HepG2 (cell line): ENCODE data around the gene MGAT5. TPM values are rescaled to one million over a fixed set of nuclear protein-coding genes. Genes with fewer than 3 reads are reported as not detected.

Source experiments
- ATAC-seq: fragments of 200-7000 bp; cut with Tn5 transposase; 3 replicates; pipeline ENCODE4 v1.9.1; 2020; ENCODE audit warnings: mild to moderate bottlenecking, moderate library complexity
- BruUV-seq: library from RNA; stranded (reverse); fragments of 400-500 nt; replicated peaks from 2 replicates; lab custom pipeline; 2021; lab: Mats Ljungman, UMichigan
- CTCF ChIA-PET: fragments of 300-600 bp; formaldehyde crosslinking; extraction: SDS; loops from one replicate; lab custom pipeline; 2021; ENCODE audit warnings: low total read pairs, inconsistent platforms, low intra/inter-chr PET ratio; lab: Yijun Ruan, JAX
- POLR2A ChIA-PET: fragments of 350-600 bp; sonication (Branson Sonifier 250); formaldehyde crosslinking; loops from one replicate; lab custom pipeline; 2020; ENCODE audit warnings: antibody characterized with exemption, inconsistent platforms; lab: Yijun Ruan, JAX
- DNase-seq: peaks from one replicate; pipeline ENCODE4 v3.0.0-alpha.2; 2015; ENCODE audit warnings: low spot score
- FAIRE-seq: peaks from 3 replicates; lab custom pipeline; 2011; peaks lifted over from hg19 to GRCh38; lab: Jason Lieb, UNC
- H2AFZ ChIP-seq: one replicate; pipeline ENCODE4 v1.6.1; 2011; ENCODE audit warnings: low read length, inconsistent platforms
- H3K27ac ChIP-seq: fragments of 300-600 bp; 3 replicates; pipeline ENCODE4 v1.8.0; 2011; ENCODE audit warnings: mixed run types, mild to moderate bottlenecking, mixed read lengths, low read length, inconsistent platforms; ENCODE audit not compliant: insufficient read depth; ENCODE audit errors: extremely low read length
- H3K27me3 ChIP-seq, 2 experiments: fragments of 200-600 bp in 1 of 2; 2 replicates in 1 of 2; 3 replicates in 1 of 2; pipeline versions ENCODE4 v1.6.0 to v1.8.0; 2011; ENCODE audit warnings: low read length in 2 of 2, mild to moderate bottlenecking in 2 of 2, moderate library complexity in 2 of 2, inconsistent platforms in 1 of 2; ENCODE audit not compliant: insufficient read depth in 2 of 2, control insufficient read depth in 1 of 2
- H3K36me3 ChIP-seq, 2 experiments: fragments of 200-600 bp in 1 of 2; replicated peaks in 1 of 2; 2 replicates in 1 of 2; 3 replicates in 1 of 2; pipeline versions ENCODE4 v1.5.1 to v1.8.0; 2011; ENCODE audit warnings: low read length in 2 of 2, inconsistent platforms in 1 of 2; ENCODE audit not compliant: insufficient read depth in 2 of 2, control insufficient read depth in 1 of 2
- H3K4me1 ChIP-seq: 2 replicates; pipeline ENCODE4 v1.5.1; 2012; ENCODE audit warnings: low read length, inconsistent platforms; ENCODE audit not compliant: insufficient read depth
- H3K4me2 ChIP-seq: 2 replicates; pipeline ENCODE4 v1.6.0; 2011; ENCODE audit warnings: low read depth, low read length, inconsistent platforms
- H3K4me3 ChIP-seq, 3 experiments: fragments of 200-600 bp in 1 of 3; sonication (generic), shearing (Covaris generic) in 1 of 3; replicated peaks in 1 of 3; 2 replicates each; pipeline ENCODE4 v1.5.1; 2011 to 2016; ENCODE audit warnings: low read length in 3 of 3, inconsistent platforms in 2 of 3, low read depth in 2 of 3, mild to moderate bottlenecking in 2 of 3, control low read depth in 1 of 3, mixed read lengths in 1 of 3; ENCODE audit not compliant: insufficient read depth in 1 of 3
- H3K79me2 ChIP-seq: one replicate; pipeline ENCODE4 v1.6.1; 2011; ENCODE audit warnings: low read length, inconsistent platforms; ENCODE audit not compliant: insufficient read depth
- H3K9ac ChIP-seq: 2 replicates; pipeline ENCODE4 v1.6.0; 2011; ENCODE audit warnings: mild to moderate bottlenecking, low read depth, low read length, inconsistent platforms; ENCODE audit not compliant: insufficient read depth
- H3K9me3 ChIP-seq: 2 replicates; pipeline ENCODE4 v1.5.1; 2012; ENCODE audit warnings: mild to moderate bottlenecking, low read length
- H4K20me1 ChIP-seq: 2 replicates; pipeline ENCODE4 v1.6.0; 2011; ENCODE audit warnings: inconsistent platforms, mild to moderate bottlenecking, low read length, moderate library complexity; ENCODE audit not compliant: insufficient read depth
- ASH2L ChIP-seq: fragments of 300-600, 200-600 bp; sonication (generic); IDR thresholded peaks from 2 replicates; pipeline ENCODE4 v1.7.0; 2017; ENCODE audit warnings: low read depth, mild to moderate bottlenecking, moderate library complexity, mixed read lengths, low read length; ENCODE audit not compliant: insufficient read length
- CENPT ChIP-seq: sonication (generic); formaldehyde crosslinking; IDR thresholded peaks from 2 replicates; pipeline ENCODE4 v1.8.0; 2022; ENCODE audit warnings: low read depth, mild to moderate bottlenecking, moderate library complexity, missing genetic modification reagents
- ESRRA ChIP-seq: sonication (generic); formaldehyde crosslinking; IDR thresholded peaks from 2 replicates; pipeline ENCODE4 v1.5.1; 2020; ENCODE audit warnings: mild to moderate bottlenecking, low read depth, missing genetic modification reagents
- NR3C1 ChIP-seq: sonication (generic); formaldehyde crosslinking; IDR thresholded peaks from 2 replicates; pipeline ENCODE4 v1.4.0; 2020; ENCODE audit warnings: missing genetic modification reagents
- SAP130 ChIP-seq: IDR thresholded peaks from 2 replicates; pipeline ENCODE4 v1.6.1; 2016; ENCODE audit warnings: low read depth
- SIX4 ChIP-seq: sonication (generic); formaldehyde crosslinking; IDR thresholded peaks from 2 replicates; pipeline ENCODE4 v1.4.0; 2020; ENCODE audit warnings: missing genetic modification reagents
- SSRP1 ChIP-seq: IDR thresholded peaks from 2 replicates; pipeline ENCODE4 v1.6.1; 2016; ENCODE audit warnings: control low read depth
- ZNF263 ChIP-seq: sonication (generic); formaldehyde crosslinking; IDR thresholded peaks from 2 replicates; pipeline ENCODE4 v1.4.0; 2020; ENCODE audit warnings: missing genetic modification reagents
- ZNF337 ChIP-seq: sonication (generic); formaldehyde crosslinking; IDR thresholded peaks from 2 replicates; pipeline ENCODE4 v1.5.1; 2020; ENCODE audit warnings: missing genetic modification reagents, low read depth, mild to moderate bottlenecking, borderline replicate concordance
- ZNF460 ChIP-seq: sonication (generic); formaldehyde crosslinking; IDR thresholded peaks from 2 replicates; pipeline ENCODE4 v1.5.1; 2020; ENCODE audit warnings: missing genetic modification reagents, mild to moderate bottlenecking, borderline replicate concordance
- ZSCAN12 ChIP-seq: sonication (generic); formaldehyde crosslinking; IDR thresholded peaks from 2 replicates; pipeline ENCODE4 v1.9.0; 2021; ENCODE audit warnings: mild to moderate bottlenecking, missing genetic modification reagents
- WGBS: methylation state at CpG from one replicate; pipeline ENCODE4 v1.1.6; 2017; ENCODE audit warnings: low lambda C conversion rate; 5-methylcytosine and 5-hydroxymethylcytosine counted together
- in situ Hi-C: cut with HindIII; loops from 2 replicates; pipeline ENCODE4 v1.10.0; 2017; ENCODE audit warnings: low pct_unique_long_range_greater_than_20kb; ENCODE audit not compliant: extremely low pct_ligation_motif_present
- intact Hi-C: fragments of 100-400 bp; cut with micrococcal nuclease; formaldehyde crosslinking; loops from one replicate; pipeline ENCODE4 v1.10.0; 2022; ENCODE audit not compliant: unreplicated experiment
- polyA plus RNA-seq, 8 experiments: library from polyadenylated mRNA; depleted of rRNA in 3 of 8; stranded (reverse) in 7 of 8; unstranded in 1 of 8; fragments of >200 nt; fragmentation: Illumina TruSeq in 4 of 8; extraction: Trizol in 4 of 8; gene quantifications; 2 replicates each; pipeline versions ENCODE4 v1.2.1 to v1.2.3, GENCODE V29; 2011 to 2016; ENCODE audit warnings: low read depth in 4 of 8, missing spikeins in 1 of 8, mixed read lengths in 1 of 8; ENCODE audit not compliant: insufficient read depth in 1 of 8
- total RNA-seq, 5 experiments: library from RNA; depleted of rRNA; stranded (reverse); fragments of >200 nt; fragmentation: Illumina TruSeq; extraction: Trizol; gene quantifications; 2 replicates each; pipeline ENCODE4 v1.2.3, GENCODE V29; 2016; ENCODE audit warnings: low read depth in 1 of 5
- TF ChIP-seq, protein P1 (sequence below): sonication (generic); formaldehyde crosslinking; IDR thresholded peaks from 2 replicates; pipeline ENCODE4 v1.4.0; 2020; ENCODE audit warnings: mild to moderate bottlenecking, missing genetic modification reagents
- TF ChIP-seq, protein P2 (sequence below): sonication (generic); formaldehyde crosslinking; IDR thresholded peaks from 2 replicates; pipeline ENCODE4 v1.4.0; 2020; ENCODE audit warnings: missing genetic modification reagents

Gene MGAT5
- total and polyA plus RNA-seq, 2 of the 13 experiments (the other 11 are each of a cell fraction or from before 2014, with no cell fraction given), result 33.1 to 60.2 TPM

DNA sequence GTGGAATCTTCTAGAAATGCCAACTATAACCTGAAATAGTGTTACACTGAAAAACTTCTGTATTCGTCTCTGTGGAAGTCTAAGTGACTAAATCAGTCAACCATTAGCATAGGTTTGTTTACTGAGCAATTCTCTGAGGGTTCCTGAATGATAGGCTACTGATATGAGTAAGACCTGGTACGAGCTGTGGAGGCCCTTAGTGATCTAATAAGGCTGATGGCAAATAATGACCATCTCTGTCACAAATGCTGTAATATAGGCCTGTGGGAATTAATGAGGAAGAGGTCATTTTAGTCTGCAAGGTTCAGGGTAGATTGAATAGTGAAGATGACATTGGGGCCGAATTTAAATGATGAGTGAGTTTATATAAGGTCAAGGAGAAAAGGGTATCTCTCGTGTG, 82.5 kb downstream of the MGAT5 start:
- H3K36me3 ChIP-seq, result peaks cover 5 to 11% of the 10 kb centered on the region in 2 experiments; a peak in 4 of 5 replicates
- no peaks in the 10 kb centered on the region for H4K20me1 ChIP-seq
- TF ChIP-seq NR3C1 (no peak), ASH2L (no peak), SIX4 (CRISPR knock-in tag) (no peak), ESRRA (CRISPR knock-in tag) (no peak), SSRP1 (CRISPR knock-in tag) (no peak), CENPT (CRISPR knock-in tag) (no peak), SAP130 (CRISPR knock-in tag) (no peak), ZSCAN12 (CRISPR knock-in tag) (no peak), ZNF263 (no peak), ZNF337 (CRISPR knock-in tag) (no peak), ZNF460 (no peak)
- TF ChIP-seq, protein P1, sequence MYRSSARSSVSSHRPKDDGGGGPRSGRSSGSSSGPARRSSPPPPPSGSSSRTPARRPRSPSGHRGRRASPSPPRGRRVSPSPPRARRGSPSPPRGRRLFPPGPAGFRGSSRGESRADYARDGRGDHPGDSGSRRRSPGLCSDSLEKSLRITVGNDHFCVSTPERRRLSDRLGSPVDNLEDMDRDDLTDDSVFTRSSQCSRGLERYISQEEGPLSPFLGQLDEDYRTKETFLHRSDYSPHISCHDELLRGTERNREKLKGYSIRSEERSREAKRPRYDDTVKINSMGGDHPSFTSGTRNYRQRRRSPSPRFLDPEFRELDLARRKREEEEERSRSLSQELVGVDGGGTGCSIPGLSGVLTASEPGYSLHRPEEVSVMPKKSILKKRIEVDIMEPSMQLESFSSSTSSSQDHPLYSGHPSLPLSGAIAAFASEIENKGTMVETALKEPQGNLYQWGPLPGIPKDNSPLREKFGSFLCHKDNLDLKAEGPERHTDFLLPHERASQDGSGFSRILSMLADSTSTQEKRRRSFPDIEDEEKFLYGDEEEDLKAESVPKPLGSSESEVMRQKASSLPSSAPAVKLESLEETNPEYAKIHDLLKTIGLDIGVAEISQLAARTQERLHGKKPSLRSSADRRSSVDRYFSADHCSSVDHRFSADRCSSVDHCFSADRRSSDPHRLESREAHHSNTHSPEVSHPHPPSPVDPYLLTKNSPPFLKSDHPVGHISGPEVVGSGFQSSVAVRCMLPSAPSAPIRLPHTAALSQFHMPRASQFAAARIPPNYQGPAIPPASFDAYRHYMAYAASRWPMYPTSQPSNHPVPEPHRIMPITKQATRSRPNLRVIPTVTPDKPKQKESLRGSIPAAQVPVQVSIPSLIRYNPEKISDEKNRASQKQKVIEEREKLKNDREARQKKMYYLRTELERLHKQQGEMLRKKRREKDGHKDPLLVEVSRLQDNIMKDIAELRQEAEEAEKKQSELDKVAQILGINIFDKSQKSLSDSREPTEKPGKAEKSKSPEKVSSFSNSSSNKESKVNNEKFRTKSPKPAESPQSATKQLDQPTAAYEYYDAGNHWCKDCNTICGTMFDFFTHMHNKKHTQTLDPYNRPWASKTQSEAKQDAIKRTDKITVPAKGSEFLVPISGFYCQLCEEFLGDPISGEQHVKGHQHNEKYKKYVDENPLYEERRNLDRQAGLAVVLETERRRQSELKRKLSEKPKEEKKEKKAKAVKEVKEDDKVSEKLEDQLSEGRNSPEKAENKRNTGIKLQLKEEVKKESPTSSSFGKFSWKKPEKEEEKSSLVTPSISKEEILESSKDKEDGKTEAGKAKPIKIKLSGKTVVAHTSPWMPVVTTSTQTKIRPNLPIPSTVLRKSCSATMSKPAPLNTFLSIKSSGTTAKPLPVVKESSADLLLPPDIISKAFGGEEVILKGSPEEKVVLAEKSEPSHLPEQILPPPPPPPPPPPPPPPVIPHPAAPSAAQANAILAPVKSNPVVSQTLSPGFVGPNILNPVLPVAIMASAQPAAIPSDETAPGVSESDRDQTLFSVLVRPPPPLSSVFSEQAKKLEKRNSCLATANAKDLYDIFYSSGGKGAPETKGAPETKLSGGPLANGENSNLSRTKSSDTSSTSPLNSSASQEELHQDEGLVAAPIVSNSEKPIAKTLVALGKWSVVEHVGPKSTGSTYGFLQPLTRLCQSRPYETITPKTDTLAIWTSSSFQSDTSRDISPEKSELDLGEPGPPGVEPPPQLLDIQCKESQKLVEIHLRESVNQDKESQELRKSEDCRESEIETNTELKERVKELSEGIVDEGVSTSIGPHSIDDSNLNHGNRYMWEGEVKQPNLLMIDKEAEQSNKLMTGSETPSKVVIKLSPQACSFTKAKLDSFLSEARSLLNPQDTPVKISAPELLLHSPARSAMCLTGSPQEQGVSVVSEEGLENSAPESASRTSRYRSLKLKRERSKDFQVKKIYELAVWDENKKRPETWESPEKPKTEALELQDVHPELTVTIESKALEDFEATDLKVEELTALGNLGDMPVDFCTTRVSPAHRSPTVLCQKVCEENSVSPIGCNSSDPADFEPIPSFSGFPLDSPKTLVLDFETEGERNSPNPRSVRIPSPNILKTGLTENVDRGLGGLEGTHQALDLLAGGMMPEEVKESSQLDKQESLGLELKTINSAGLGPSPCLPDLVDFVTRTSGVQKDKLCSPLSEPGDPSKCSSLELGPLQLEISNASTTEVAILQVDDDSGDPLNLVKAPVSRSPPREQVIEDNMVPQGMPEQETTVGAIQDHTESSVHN (CRISPR knock-in tag), result no peak
- TF ChIP-seq, protein P2, sequence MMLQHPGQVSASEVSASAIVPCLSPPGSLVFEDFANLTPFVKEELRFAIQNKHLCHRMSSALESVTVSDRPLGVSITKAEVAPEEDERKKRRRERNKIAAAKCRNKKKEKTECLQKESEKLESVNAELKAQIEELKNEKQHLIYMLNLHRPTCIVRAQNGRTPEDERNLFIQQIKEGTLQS (CRISPR knock-in tag), result no peak
- no peak overlapping the region for H3K27ac ChIP-seq
- DNase-seq (no peak), ATAC-seq (no peak), FAIRE-seq (no peak)
- WGBS, result 73% methylated on average over 4 of the region's 4 CpGs
- no peaks in the 10 kb centered on the region for H3K4me1 ChIP-seq
- H3K4me3 ChIP-seq, result no peak overlapping the region
- no peaks in the 10 kb centered on the region for H3K27me3 ChIP-seq
- H2AFZ ChIP-seq, result no peak overlapping the region
- POLR2A ChIA-PET, result no interaction called here
- H3K9ac ChIP-seq, result no peak overlapping the region
- no peaks in the 10 kb centered on the region for H3K9me3 ChIP-seq
- intact Hi-C loops, result no loop called here
- H3K79me2 ChIP-seq, result no peaks in the 10 kb centered on the region
- H3K4me2 ChIP-seq, result no peak overlapping the region
- CTCF ChIA-PET, result no interaction called here
- BruUV-seq, result no TSS peak
- in situ Hi-C loops, result no loop called here
